ENCODE measurements around the gene RALGPS2. TPM values are rescaled to one million over a fixed set of nuclear protein-coding genes. Genes with fewer than 3 reads are reported as not detected.

RALGPS2 gene
- total and polyA plus RNA-seq, 2 of the 8 experiments (the other 6 are each of a cell fraction or from before 2014, with no cell fraction given), result 6.7 to 38.0 TPM

DNA sequence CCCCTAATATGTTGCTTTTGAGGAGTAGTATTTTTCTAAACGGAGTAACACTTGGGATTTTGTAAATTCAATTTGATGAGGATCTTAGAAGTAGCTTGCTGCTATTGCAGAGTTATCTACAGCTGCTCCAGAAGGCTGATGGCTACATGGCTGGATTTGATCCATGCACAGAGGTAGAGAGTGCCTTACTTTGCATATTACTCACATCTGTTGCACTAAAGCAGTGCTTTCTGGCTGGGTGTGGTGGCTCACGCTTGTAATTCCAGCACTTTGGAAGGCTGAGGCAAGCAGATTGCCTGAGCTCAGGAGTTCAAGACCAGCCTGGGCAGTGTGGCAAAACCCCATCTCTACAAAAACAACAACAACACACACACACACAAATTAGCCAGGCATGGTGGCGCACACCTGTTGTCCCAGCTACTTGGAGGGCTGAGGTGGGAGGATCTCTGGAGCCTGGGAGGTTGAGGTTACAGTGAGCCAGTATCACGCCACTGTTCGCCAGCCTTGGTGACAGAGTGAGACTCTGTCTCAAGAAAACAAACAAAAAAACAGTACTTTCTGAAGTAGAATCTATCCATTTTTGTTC lies 24.6 kb downstream of the RALGPS2 start:
- H3K79me1 ChIP-seq (ENCODE audit: low read depth, low read length), result no peaks in the 10 kb centered on the region
- TF ChIP-seq RFX5 (IDR thresholded peaks at IDR 0.05; ENCODE audit: borderline replicate concordance, low read depth, low read length) (no peak), POU5F1 (IDR thresholded peaks at IDR 0.05; ENCODE audit: low read depth, low read length) (no peak), CBX8 (IDR thresholded peaks at IDR 0.05; ENCODE audit: borderline replicate concordance, low read depth, low read length) (no peak), POLR2A (IDR thresholded peaks at IDR 0.05; ENCODE audit: control extremely low read depth in 1 of 2, low read depth in 2 of 2, low read length in 2 of 2) (no peak), EP300 (IDR thresholded peaks at IDR 0.05; ENCODE audit: borderline replicate concordance in 1 of 2, low read depth in 2 of 2, low read length in 2 of 2) (no peak)

More for the DNA sequence above, 24.6 kb downstream of the RALGPS2 start:
- no peak overlapping the region for H2BK15ac ChIP-seq (ENCODE audit: low read length)
- H3K4me2 ChIP-seq (ENCODE audit: insufficient read depth in 1 of 2, low read depth in 2 of 2, low read length in 2 of 2), result no peak overlapping the region
- no peak overlapping the region for H3K14ac ChIP-seq (ENCODE audit: insufficient read length)
- no peak overlapping the region for H4K5ac ChIP-seq (ENCODE audit: insufficient read length, low read depth, low read length)
- 90% methylated on average over 5 of the region's 5 CpGs; no CpG with 5 or more reads in 1 of the 2 experiments for WGBS, 2 experiments (ENCODE audit: extremely low coverage in 1 of 2, insufficient coverage in 1 of 2, insufficient read length in 1 of 2, insufficient replicate concordance in 2 of 2, low coverage in 1 of 2, low lambda C conversion rate in 2 of 2, missing lambda C conversion rate in 1 of 2)
- POLR2A ChIA-PET (ENCODE audit: partially characterized antibody), result interaction anchor here (0.9 to 1.0 kb wide), 2 partner anchors 14 to 18 kb away, joined by 3 read pairs; no protein-coding TSS in a partner anchor
- H3K4ac ChIP-seq (replicated peaks; ENCODE audit: insufficient read length, low read depth, low read length), result no peak overlapping the region
- H3K56ac ChIP-seq (replicated peaks; ENCODE audit: insufficient read length, low read depth, low read length), result no peak overlapping the region
- no peak overlapping the region for H2AK5ac ChIP-seq (ENCODE audit: low read depth, low read length)
- H3K4me1 ChIP-seq (replicated peaks in 1 of 4; ENCODE audit: control insufficient read depth in 3 of 4, insufficient read depth in 4 of 4, low read length in 3 of 4), result no peaks in the 10 kb centered on the region; a peak in 1 of 7 replicates
- H3K79me2 ChIP-seq (ENCODE audit: control insufficient read depth in 1 of 2, insufficient read depth in 2 of 2, low read length in 2 of 2), result peaks cover 0 to 7% of the 10 kb centered on the region in 2 experiments; a peak in 2 of 4 replicates
- no peaks in the 10 kb centered on the region for H3K23me2 ChIP-seq (ENCODE audit: low read depth, low read length)
- H3K27me3 ChIP-seq (replicated peaks in 1 of 4; ENCODE audit: control insufficient read depth in 3 of 4, extremely low read depth in 1 of 4, insufficient read depth in 3 of 4, low read length in 3 of 4), result no peaks in the 10 kb centered on the region
- no peak overlapping the region for H3K4me3 ChIP-seq (ENCODE audit: extremely low read depth in 1 of 4, insufficient read depth in 2 of 4, low read depth in 3 of 4, low read length in 4 of 4)
- H3K36me3 ChIP-seq (ENCODE audit: control insufficient read depth in 2 of 4, insufficient read depth in 4 of 4, low read length in 3 of 4), result peaks cover 0 to 2% (median 1%) of the 10 kb centered on the region in 4 experiments; a peak in 1 of 8 replicates
- no peaks in the 10 kb centered on the region for H3K9me3 ChIP-seq (ENCODE audit: insufficient read depth in 2 of 2, low read depth in 1 of 2, low read length in 1 of 2)
- no peak overlapping the region for H3K18ac ChIP-seq (ENCODE audit: extremely low read depth, low read length)
- no peak for DNase-seq (ENCODE audit: low read depth in 1 of 2, low spot score in 2 of 2)
- no peak overlapping the region for H2AFZ ChIP-seq (ENCODE audit: low read length)
- no peak overlapping the region for H2BK12ac ChIP-seq (ENCODE audit: low read depth, low read length)
- peaks cover 0 to 2% of the 10 kb centered on the region in 2 experiments for H4K20me1 ChIP-seq (replicated peaks in 1 of 2; ENCODE audit: control insufficient read depth in 1 of 2, insufficient read depth in 2 of 2, low read length in 2 of 2)
- H3K9ac ChIP-seq (replicated peaks in 1 of 4; ENCODE audit: extremely low read depth in 1 of 4, low read depth in 3 of 4, low read length in 3 of 4), result no peak overlapping the region
- H3K27ac ChIP-seq (ENCODE audit: low read depth, low read length), result no peak overlapping the region
- no peak overlapping the region; the same call in 1 of the 2 replicates for H4K8ac ChIP-seq (ENCODE audit: extremely low read depth, insufficient read depth, low read length)
- no peak overlapping the region for H2BK20ac ChIP-seq (ENCODE audit: low read length)
- no peak for FAIRE-seq
- H4K91ac ChIP-seq (replicated peaks; ENCODE audit: insufficient read length, low read length), result no peak overlapping the region
- no peak overlapping the region for H2BK120ac ChIP-seq (replicated peaks; ENCODE audit: low read depth, low read length)
- no peak overlapping the region for H3K23ac ChIP-seq (ENCODE audit: insufficient read length)
- CTCF ChIA-PET (ENCODE audit: partially characterized antibody), result interaction anchor here (0.5 to 4.9 kb wide), 16 partner anchors 11 to 544 kb away, joined by 3 to 40 read pairs (median 3); partner anchors contain the start of gene SOAT1
- H2BK5ac ChIP-seq (ENCODE audit: low read depth, low read length), result no peak overlapping the region
